H1 (cell line): ENCODE measurements around the gene CDH2. TPM values are rescaled to one million over a fixed set of nuclear protein-coding genes. Genes with fewer than 3 reads are reported as not detected.

Experiments
- JUND ChIP-seq: IDR thresholded peaks from 2 replicates; pipeline ENCODE4 v1.6.1; 2011; ENCODE audit warnings: mild to moderate bottlenecking, improper control_type of control experiment, low read length
- POLR2AphosphoS5 ChIP-seq: IDR thresholded peaks from 2 replicates; pipeline ENCODE4 v1.6.1; 2011; ENCODE audit warnings: low read depth, low read length
- TAF7 ChIP-seq: optimal IDR thresholded peaks from 2 replicates; pipeline ENCODE3; 2011; ENCODE audit warnings: low read depth, mild to moderate bottlenecking, inconsistent platforms, low read length, moderate library complexity, borderline replicate concordance
- polyA plus RNA-seq, 7 experiments: library from polyadenylated mRNA; depleted of rRNA in 3 of 7; stranded (reverse) in 5 of 7; unstranded in 2 of 7; fragments of >200 nt in 5 of 7; fragments of 200-250 nt in 2 of 7; gene quantifications; 1 replicate in 5 of 7; 2 replicates in 1 of 7; 4 replicates in 1 of 7; pipeline versions ENCODE4 v1.2.1 to v1.2.3, GENCODE V29; 2011 to 2013; ENCODE audit warnings: missing spikeins in 2 of 7, mixed read lengths in 2 of 7
- total RNA-seq: library from RNA; stranded (reverse); fragmentation: NEBNext Ultra II Directional; extraction: Animal tissue kit (Norgen Biotek cat#: 25700); gene quantifications from 2 replicates; pipeline ENCODE4 v1.2.1, GENCODE V29; 2021
- TF ChIP-seq, protein P1 (sequence below), 3 experiments: IDR thresholded peaks; 1 replicate in 2 of 3; 2 replicates in 1 of 3; pipeline versions ENCODE4 v1.5.1 to v1.6.1; 2011; ENCODE audit warnings: low read length in 3 of 3, mild to moderate bottlenecking in 3 of 3, inconsistent platforms in 2 of 3, low read depth in 1 of 3, moderate library complexity in 1 of 3; ENCODE audit not compliant: insufficient read depth in 1 of 3; ENCODE audit errors: control extremely low read depth in 1 of 3
- TF ChIP-seq, protein P2 (sequence below): IDR thresholded peaks from 2 replicates; pipeline ENCODE4 v1.6.1; 2012; ENCODE audit warnings: inconsistent platforms

Gene CDH2
- total and polyA plus RNA-seq, 2 of the 8 experiments (the other 6 are each of a cell fraction or from before 2014, with no cell fraction given), result 15.0 to 56.5 TPM

DNA sequence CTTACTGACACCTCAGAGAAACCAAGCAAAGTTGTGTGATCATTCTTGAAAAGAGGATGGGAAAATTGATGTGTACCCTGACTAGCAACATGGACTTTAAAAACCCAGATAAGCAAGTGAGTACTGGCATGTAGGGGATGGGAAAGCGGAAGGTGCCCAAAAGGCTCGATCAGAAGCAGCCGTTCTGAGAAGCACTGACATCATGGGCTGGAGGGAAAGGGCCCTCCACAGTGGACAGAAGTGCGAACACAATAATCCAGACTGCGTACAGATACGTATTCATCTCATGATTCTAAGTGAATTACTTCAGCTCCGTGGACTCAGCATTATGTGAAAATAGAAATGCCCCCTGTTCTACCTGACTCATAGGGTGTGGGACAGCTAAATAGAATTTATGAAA is 42.2 kb downstream of the CDH2 start (continued):
- TF ChIP-seq, protein P1, sequence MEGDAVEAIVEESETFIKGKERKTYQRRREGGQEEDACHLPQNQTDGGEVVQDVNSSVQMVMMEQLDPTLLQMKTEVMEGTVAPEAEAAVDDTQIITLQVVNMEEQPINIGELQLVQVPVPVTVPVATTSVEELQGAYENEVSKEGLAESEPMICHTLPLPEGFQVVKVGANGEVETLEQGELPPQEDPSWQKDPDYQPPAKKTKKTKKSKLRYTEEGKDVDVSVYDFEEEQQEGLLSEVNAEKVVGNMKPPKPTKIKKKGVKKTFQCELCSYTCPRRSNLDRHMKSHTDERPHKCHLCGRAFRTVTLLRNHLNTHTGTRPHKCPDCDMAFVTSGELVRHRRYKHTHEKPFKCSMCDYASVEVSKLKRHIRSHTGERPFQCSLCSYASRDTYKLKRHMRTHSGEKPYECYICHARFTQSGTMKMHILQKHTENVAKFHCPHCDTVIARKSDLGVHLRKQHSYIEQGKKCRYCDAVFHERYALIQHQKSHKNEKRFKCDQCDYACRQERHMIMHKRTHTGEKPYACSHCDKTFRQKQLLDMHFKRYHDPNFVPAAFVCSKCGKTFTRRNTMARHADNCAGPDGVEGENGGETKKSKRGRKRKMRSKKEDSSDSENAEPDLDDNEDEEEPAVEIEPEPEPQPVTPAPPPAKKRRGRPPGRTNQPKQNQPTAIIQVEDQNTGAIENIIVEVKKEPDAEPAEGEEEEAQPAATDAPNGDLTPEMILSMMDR (IDR thresholded peaks at IDR 0.05; ENCODE audit: control extremely low read depth in 1 of 3, insufficient read depth in 1 of 3, low read depth in 1 of 3, low read length in 3 of 3), result no peak
- TF ChIP-seq TAF7 (no peak), JUND (no peak), POLR2AphosphoS5 (no peak)
- TF ChIP-seq, protein P2, sequence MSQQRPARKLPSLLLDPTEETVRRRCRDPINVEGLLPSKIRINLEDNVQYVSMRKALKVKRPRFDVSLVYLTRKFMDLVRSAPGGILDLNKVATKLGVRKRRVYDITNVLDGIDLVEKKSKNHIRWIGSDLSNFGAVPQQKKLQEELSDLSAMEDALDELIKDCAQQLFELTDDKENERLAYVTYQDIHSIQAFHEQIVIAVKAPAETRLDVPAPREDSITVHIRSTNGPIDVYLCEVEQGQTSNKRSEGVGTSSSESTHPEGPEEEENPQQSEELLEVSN, result no peak
- TF ChIP-seq, all 59 proteins: peak for 0
